RPMI8226 (cell line): ENCODE measurements around the gene PRTFDC1.
"Not testable (repeated sequence)": the region's sequence is repeated elsewhere in the genome, so short reads cannot be mapped to it uniquely, and the experiment has no call there.

Source experiments
- DNase-seq: peaks from one replicate; pipeline ENCODE4 v3.0.0-alpha.2; 2015

PRTFDC1 gene

DNA sequence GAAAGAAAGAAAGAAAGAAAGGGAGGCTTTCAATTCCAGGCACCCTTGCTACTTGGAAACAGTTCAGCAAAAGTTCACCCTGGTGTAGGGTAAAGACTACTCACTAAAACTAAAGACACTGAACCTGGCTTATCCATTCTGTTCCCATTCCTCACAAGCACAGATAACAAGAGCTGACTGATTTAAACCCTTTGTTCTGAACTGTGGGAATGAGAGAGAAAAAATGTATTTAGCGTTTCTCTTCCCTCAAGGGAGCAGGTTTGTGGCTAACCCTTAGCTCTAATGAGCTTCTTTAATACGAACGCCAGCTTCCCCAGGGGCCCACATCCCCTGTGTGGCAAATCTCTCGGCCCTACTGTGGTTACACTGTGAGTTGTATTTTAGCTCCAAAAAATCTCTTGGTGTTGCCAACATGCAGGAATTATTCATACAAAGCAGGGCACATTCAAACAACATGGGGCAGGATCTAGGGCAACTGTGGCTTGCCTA lies 23.3 kb downstream of the PRTFDC1 start:
- no peak for DNase-seq

DNA sequence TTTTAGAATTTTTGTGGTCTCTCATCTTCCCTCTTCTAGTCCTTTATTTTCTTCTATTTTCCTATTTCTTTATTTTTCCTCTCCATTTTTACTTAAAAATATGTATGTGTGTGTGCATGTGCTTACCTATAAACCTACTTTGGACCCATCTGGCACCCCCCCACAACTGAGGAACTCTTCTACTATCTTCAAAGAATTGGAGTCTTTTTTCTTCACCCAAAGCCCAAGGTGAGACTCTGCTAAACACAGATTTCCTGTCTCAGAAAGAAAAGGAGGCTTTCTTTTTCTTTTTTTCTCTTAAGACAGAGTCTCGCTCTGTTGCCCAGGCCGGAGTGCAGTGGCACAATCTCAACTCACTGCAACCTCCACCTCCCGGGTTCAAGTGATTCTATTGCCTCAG lies 24.2 kb downstream of the PRTFDC1 start:
- DNase-seq, result no peak

DNA sequence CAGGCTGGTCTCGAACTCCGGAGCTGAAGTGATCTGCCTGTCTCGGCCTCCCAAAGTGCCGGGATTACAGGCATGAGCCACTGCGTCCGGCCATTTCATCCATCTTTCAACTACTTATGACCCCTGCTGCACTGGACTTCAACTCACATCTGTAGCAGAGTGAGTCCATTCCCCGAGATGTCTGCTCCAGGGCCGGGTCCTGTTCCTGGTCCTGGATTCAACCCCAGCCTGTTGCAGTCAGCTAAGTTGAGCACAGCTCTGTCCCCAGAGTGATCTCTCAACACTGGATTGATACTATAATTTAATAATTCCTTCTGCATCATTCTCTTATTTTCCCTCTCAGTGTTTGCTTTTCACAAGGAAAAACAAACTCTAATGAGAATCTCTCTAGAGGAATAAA lies 25.8 kb downstream of the PRTFDC1 start:
- no peak for DNase-seq

DNA sequence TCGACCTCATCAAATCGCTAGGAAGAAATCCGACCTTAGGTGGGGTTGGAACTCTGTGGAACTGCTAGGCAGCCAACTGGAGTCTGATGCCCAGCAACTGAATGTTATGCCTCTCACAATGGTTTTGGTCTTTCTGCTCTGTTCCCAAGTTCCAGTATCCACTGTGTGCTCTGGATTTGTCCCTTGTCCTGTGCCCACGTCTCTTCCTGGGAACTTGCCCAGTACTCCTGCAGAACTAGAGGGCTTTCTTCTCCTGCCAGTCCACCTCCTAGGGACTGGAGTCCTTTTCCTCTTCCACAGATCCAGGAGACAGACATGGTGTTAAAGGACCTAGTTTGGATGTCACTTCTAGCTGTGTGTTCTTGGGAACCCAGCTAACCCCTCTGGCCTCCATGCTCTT lies 26.6 kb downstream of the PRTFDC1 start:
- DNase-seq, result no peak

DNA sequence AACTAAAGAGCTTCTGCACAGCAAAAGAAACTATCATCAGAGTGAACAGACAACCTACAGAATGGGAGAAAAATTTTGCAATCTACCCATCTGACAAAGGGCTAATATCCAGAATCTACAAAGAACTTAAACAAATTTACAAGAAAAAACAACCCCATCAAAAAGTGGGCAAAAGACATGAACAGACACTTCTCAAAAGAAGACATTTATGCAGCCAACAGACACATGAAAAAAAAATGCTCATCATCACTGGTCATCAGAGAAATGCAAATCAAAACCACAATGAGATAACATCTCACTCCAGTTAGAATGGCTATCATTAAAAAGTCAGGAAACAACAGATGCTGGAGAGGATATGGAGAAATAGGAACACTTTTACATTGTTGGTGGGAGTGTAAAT lies 27.9 kb downstream of the PRTFDC1 start:
- DNase-seq, result not testable (repeated sequence)

DNA sequence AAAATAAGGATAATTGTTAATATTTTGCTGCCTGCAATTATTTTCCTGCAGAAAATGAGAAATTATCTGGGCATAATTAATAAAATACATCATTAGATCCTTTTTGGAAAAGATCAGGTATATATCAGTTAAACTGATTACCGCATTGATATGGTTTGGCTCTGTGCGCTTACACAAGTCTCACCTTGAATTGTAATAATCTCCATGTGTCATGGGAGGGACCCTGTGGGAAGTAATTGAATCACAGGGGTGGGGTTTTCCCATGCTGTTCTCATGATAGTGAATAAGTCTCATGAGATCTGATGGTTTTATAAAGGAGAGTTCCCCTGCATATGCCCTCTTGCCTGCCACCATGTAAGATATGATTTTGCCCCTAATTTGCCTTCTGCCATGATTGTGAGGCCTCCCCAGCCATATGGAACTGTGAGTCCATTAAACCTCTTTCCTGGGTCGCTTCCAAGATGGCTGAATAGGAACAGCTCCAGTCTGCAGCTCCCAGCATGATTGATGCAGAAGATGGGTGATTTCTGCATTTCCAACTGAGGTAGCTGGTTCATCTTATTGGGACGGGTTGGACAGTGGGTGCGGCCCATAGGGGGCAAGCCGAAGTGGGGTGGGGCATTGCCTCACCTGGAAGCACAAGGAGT lies 30.1 kb downstream of the PRTFDC1 start:
- DNase-seq, result not testable (repeated sequence)

DNA sequence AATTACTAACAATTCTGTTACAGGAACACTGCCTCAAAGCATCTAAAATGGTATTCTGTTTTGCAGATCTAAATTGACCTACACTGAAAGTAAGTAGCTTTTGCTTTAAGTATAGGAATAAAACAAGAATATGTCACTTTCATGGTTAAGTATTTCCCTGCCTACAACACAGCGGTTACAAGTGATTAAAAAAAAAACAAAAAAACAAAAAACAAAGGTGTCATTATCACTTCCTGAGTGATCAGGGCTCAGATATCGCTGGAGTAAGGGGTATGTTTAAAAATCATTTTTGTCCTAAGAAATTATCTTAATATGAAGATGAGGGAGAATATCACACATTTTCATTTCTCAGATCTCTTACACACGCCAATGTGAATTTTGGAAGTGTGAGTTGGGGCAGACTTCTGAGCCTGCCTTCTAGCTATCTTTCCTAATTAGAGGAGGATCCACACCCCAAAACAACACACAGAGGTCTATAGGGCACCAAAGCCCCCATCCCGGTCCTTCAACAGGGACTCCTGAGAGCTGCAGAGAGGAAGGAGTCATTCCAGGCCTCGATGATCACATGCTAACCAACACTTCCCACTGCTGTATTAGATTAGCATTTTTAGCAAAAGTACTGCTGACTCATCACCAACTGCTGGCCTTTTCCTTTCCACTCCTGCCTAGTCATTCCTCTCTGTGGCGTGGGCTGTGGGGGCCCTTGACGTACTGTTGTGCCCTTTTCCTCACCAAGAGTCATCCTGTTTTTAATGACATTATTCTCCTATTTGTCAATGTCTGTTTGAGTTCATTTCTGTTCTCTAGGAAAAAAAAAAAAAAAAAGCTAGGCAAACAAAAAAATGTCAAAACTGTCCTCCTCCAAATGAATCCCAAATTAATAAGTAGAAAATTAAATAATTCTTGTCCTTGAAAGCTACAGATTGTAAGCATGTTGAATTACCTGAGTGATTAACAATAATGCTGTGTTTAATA lies 31.2 kb downstream of the PRTFDC1 start:
- no peak for DNase-seq

DNA sequence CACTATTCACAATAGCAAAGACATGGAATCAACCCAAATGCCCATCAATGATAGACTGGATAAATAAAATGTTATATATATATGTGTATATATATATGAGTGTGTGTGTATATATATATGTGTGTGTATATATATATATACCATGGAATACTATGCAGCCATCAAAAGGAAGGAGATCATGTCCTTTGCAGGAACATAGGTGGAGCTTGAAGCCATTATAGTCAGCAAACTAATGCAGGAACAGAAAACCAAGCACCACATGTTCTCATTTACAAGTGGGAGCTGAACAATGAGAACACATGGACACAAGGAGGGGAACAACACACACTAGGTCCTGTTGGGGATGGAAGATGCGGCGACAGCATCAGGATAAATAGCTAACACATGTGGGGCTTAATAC lies 32.2 kb downstream of the PRTFDC1 start:
- DNase-seq, result not testable (repeated sequence)

DNA sequence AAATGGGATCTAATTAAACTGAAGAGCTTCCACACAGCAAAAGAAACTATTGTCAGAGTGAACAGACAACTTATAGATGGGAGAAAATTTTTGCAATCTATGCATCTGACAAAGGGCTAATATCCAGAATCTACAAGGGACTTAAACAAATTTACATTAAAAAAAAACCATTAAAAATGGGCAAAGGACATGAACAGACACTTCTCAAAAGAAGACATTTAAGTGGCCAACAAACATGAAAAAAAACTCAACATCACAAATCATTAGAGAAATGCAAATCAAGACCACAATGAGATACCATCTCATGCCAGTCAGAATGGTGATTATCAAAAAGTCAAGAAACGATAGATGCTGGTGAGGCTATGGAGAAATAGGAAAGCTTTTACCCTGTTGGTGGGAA lies 32.8 kb downstream of the PRTFDC1 start:
- not testable (repeated sequence) for DNase-seq

DNA sequence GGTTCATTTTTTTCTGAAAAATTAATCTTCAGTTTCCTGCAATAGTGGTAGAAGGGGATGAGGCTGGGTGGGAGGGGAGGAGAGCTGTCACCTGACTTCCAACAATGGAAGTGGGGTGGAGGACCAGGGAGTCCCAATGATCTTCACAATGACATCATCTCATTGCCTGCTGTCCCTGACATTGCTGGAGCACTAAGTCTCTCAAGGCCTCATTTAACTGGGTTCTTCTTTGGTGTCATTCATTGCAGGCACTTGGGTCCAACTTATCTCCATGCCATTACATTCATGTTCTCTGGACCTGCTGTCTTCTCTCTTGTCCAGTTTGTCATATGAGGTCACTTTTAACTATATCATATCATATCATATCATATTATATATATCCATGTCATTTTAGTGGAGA lies 34.4 kb downstream of the PRTFDC1 start:
- DNase-seq, result no peak

DNA sequence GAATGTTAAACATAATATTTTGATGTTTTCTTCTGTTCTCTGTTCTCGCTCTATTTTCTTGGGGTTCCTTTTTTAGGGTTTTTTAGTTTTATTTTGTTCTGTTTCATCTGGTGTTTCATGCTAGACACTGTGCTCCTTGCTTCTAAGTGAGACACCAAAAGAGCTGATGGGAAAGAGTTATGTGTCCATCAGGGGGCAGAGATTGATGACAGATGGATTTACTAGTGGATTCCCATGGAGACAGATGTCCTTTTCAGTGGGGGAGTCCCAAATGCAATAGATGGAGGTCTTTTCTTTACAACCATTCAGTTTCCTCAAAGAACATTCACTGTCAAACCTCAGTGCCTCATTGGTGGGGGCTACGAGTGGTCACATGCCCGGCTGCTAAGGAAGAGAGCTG lies 34.9 kb downstream of the PRTFDC1 start:
- DNase-seq, result no peak

DNA sequence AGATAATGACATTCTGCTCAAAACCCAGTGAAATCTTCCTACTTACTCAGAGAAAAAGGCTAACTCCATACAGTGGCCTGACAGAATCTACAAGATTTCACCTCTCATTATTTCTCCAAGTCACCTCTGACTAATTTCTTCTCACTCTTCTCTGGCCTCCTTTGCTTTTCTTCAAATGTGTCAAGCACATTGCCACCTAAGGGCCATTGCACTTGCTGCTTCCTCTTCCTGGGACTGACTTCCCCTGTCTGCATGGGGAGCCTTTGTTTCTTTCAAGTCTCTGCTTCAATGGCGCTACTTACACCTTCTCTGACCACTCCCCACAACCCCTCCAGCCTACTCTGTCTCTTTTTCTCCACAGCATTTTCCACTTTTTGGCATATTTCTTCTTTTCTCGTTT lies 36.0 kb downstream of the PRTFDC1 start:
- no peak for DNase-seq

DNA sequence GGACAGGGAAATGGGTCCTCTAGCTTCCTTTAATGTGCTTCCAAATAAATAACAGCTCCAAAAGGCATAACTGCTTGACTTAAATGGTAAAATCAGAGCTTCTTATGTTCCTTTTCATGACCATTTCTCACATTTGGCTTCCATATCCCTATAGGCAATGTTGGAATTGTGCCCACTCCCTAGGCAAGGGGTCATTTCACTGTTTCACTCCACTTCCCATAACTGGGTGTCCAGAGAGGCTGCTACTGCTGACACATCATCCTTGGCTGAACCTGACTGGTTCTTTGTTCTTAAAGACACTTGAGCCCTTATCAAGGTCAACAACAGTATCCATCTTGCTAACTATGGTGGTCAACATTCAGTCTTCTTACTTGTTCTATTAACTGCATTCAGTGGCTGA lies 37.1 kb downstream of the PRTFDC1 start:
- DNase-seq, result no peak

DNA sequence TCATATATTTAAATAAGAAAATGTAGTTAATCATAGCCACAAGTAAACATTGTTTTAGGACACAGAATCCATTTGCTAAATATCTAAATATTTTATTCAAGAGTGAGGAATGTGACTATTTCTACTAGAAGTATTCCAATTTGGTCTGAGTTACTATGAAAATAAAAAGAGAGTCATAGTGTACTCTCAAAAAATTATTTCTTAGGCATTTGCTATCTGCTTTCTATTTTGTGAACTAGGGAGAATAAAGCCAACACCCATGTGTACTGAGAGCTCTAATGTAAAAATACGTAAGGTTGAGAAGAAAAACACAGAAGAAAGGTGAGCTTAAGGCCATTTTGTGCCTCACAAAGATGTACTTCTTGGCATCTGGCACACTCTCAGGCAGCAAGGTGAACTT lies 38.3 kb downstream of the PRTFDC1 start:
- no peak for DNase-seq

DNA sequence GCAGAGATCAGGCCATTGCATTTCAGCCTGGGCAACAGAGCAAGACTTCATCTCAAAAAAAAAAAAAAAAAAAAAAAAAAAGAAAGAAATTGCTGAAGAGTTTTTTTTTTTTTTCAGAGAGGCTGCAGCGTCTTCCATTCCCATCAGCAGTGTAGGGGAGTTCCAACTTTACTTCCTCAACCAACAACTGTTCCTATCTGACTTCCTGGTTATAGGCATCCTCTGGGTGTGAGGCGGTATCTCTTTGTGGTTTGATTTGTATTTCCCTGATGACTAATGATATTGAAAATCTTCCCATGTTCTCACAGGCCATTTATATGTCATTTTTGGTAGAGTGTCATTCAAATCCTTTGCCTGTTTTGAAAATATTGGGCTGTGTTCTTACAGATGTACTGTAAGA lies 40.2 kb downstream of the PRTFDC1 start:
- no peak for DNase-seq

DNA sequence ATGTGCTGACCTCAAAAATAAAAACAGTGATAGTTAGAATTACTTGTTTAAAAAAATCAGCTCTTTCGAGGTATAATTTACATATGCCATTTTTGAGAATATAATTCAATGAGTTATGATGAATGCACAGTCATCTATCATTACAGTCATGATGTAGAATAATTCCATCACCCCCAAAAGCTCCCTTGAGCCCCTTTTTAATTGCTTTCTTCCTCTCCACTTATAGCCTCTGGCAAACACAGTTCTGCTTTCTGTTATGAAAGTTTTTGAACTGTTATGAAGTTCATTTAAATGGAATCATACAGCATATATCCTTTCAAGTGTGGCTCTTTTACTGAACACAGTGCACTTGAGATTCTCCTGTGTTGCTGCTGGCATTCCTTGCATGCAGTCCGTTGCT lies 41.4 kb downstream of the PRTFDC1 start:
- DNase-seq, result no peak

DNA sequence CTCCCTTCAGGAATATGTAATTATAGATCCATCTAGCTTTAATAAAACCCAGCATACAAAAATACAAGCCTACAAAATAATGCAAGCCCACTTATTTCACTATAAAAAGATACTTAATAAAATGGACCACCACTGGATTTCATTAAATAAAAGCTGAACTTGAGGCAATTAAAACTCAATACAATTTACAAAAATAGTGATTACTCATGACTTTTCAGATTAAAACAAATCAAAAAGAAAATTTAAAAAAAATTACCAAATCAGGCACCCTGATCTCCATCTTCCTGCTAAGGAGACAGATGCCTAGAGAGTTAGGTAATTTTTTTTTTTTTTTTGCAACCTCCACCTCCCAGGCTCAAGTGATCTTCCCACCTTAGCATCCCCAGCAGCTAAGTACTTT lies 41.8 kb downstream of the PRTFDC1 start:
- no peak for DNase-seq

DNA sequence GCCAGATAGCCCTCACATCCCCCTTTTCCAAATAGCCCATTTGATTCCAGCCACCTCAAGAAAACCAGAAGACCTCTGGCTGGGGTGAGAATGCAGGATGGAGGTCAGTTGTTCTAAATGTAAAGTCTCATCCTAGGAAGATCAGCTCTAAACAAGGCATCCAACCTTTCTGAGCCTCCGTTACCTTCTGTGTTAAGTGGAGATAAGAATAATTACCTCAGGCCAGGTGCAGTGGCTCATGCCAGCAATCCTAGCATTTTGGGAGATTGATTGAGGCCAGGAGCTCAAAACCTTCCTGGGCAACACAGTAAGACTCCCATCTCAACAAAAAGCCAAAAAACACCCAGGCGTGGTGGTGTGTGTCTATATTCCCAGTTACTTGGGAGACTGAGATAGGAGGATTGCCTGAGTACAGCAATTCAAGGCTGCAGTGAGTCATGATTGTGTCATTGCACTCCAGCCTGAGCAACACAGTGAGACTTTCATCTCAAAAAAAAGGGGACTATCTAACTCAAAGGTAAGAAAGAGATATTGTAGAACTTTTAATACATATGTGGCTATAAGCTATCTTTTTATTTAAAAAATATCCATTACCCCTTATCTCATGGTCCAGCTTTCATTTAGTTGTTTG lies 43.5 kb downstream of the PRTFDC1 start:
- DNase-seq, result no peak

DNA sequence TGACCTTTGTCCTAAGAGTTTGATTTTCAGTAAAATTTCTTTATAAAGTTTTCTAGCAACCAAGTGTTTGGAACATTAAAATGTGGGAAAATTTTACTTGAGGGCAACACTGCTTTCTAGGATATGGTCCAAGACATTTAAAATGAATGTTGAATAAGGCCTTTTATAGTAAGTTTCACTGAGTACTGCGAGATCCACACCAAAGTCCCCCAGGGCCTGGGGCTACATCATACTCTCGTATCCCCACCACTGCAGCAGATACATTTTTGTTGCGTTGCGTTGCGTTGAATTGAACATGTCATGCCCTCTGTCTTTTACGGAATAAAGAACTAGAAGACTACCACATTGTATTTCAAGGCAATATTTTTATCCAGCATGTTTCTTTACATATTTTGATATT lies 44.5 kb downstream of the PRTFDC1 start:
- DNase-seq, result no peak

DNA sequence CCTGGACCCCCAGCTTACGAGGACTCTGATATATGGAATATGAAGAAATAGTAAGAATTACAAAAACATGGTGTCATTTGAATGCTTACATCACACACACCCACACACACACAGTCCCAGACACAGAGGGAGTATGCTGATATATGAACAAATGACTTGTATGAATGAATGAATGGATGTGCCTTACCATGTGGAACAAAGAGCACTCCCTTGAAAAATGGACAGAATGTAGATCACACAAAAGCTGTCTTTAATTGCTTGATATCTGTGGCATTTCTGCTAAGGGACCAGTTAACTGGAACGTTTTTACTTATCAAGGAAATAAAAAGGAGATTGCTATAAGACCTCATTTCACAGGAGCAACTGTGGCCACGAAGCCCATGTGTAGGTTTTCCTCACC lies 46.0 kb downstream of the PRTFDC1 start:
- DNase-seq, result no peak

DNA sequence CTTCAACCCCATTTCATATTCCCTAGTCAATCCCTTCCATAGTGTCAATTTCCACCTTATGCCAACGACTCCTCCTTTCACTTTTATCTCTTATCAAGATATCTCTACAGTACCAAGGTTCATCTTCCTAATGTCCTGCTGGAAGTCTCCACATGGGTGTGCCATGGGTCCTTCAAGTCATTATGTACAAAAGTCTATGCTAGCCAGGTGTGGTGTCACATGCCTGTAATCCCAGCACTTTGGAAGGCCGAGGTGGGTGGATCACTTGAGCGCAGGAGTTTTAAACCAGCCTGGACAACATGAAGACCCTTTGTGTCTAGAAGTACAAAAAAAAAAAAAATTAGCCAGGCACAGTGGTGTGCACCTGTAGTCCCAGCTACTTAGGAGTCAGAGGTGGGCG lies 47.6 kb downstream of the PRTFDC1 start:
- DNase-seq, result no peak

DNA sequence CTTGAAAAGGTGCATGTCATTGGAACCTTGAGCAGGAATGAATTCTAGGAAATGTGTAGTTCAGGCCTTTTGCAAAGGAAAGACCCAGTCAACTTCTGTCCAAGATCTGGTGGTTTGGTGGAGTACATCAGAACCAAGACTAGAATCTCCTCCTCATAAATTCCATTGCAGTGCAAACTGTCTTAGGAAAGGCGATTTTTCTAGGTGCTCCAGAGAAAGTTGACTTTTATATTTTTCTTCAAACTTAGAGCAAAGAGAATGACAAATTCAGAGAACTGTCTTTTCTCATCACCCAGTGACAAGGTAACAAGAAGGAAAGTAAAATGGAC lies 50.0 kb downstream of the PRTFDC1 start:
- no peak for DNase-seq

DNA sequence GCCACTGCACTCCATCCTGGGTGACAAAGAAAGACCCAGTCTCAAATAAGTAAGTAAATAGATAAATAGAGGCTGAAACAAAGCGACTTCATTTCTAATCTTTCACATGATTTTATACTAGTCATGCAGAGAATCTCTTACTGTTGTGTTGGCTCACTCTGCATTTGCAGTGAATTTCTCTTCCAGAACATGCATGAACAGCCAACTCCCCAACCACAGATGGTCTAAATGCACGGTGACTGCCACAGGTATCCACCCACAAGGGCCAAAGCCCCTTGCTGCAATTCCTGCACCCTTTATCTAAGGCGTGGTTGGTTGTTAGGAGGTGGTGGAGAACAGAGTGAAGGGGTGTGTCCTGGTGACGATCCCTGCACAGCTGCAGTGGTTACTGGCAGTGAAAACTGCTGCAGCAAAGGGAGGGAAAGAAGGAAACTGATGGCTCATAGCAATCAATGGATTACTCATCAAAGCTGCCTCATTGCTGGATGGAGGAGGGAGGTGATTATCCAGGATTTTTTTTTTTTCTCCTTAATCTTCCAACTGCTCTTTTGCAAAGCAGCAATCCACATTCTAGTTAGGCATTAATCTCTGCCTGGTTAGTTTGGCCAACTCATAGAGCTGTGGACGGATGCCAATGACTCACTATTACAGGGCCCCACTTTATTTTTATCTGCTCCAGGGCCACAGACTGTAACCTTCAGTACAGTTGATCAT lies 50.6 kb downstream of the PRTFDC1 start:
- peak; percentile 59 for DNase-seq
